ENCODE measurements around the gene SAMD13. TPM values are rescaled to one million over a fixed set of nuclear protein-coding genes. Genes with fewer than 3 reads are reported as not detected.

Gene SAMD13
- total RNA-seq, 2 experiments from 2014 or later: 0.38 to 0.48 TPM

- POLR2A ChIA-PET: no interaction called here
- Mint-ChIP-seq H3K9me3 (peaks cover 12% of the 10 kb centered on the region), H3K27ac (no peak overlapping the region), H3K4me3 (no peak overlapping the region), H3K36me3 (peaks cover 11% of the 10 kb centered on the region), H3K27me3 (peaks cover 2% of the 10 kb centered on the region), H3K4me1 (ENCODE audit: low read depth) (peaks cover 14% of the 10 kb centered on the region)
- CTCF ChIA-PET: interaction anchor here (0.7 kb wide), 1 partner anchor 126 kb away, joined by 3 read pairs; no protein-coding TSS in a partner anchor
- no peak for DNase-seq
- intact Hi-C loops (cut with micrococcal nuclease): no loop called here
Observed at GRCh38 chr1:84307398-84307797, 5.9 kb downstream of the SAMD13 start.

GRCh38 chr1:84311296-84311695, 9.8 kb downstream of the SAMD13 start:
- peaks cover 13% of the 10 kb centered on the region for H3K9me3 Mint-ChIP-seq
- no peak overlapping the region for H3K4me3 Mint-ChIP-seq
- no peaks in the 10 kb centered on the region for H3K4me1 Mint-ChIP-seq (ENCODE audit: low read depth)
- H3K36me3 Mint-ChIP-seq: peaks cover 11% of the 10 kb centered on the region
- intact Hi-C loops (cut with micrococcal nuclease): no loop called here
- ChIA-PET POLR2A (no interaction called here), CTCF (no interaction called here)
- no peak for DNase-seq
- peaks cover 3% of the 10 kb centered on the region for H3K27me3 Mint-ChIP-seq
- H3K27ac Mint-ChIP-seq: no peak overlapping the region

- no peak for DNase-seq
- no peaks in the 10 kb centered on the region for H3K36me3 Mint-ChIP-seq
- no peak overlapping the region for H3K27ac Mint-ChIP-seq
- peaks cover 3% of the 10 kb centered on the region for H3K27me3 Mint-ChIP-seq
- no peak overlapping the region for H3K4me3 Mint-ChIP-seq
- ChIA-PET CTCF (no interaction called here), POLR2A (no interaction called here)
- peaks cover 2% of the 10 kb centered on the region for H3K9me3 Mint-ChIP-seq
- intact Hi-C loops (cut with micrococcal nuclease): no loop called here
- H3K4me1 Mint-ChIP-seq (ENCODE audit: low read depth): no peaks in the 10 kb centered on the region
Observed at GRCh38 chr1:84319662-84320061, 18.2 kb downstream of the SAMD13 start.

- H3K9me3 Mint-ChIP-seq: no peaks in the 10 kb centered on the region
- ChIA-PET POLR2A (no interaction called here), CTCF (no interaction called here)
- no peak overlapping the region for H3K4me3 Mint-ChIP-seq
- DNase-seq: no peak
- peaks cover 4% of the 10 kb centered on the region for H3K27me3 Mint-ChIP-seq
- H3K4me1 Mint-ChIP-seq (ENCODE audit: low read depth): no peaks in the 10 kb centered on the region
- intact Hi-C loops (cut with micrococcal nuclease): no loop called here
- H3K36me3 Mint-ChIP-seq: no peaks in the 10 kb centered on the region
- H3K27ac Mint-ChIP-seq: no peak overlapping the region
Observed at GRCh38 chr1:84327830-84328229, 26.3 kb downstream of the SAMD13 start.

- ChIA-PET POLR2A (no interaction called here), CTCF (no interaction called here)
- H3K36me3 Mint-ChIP-seq: no peaks in the 10 kb centered on the region
- intact Hi-C loops (cut with micrococcal nuclease): no loop called here
- no peaks in the 10 kb centered on the region for H3K27me3 Mint-ChIP-seq
- H3K4me3 Mint-ChIP-seq: no peak overlapping the region
- no peak for DNase-seq
- peaks cover 3% of the 10 kb centered on the region for H3K9me3 Mint-ChIP-seq
- H3K4me1 Mint-ChIP-seq (ENCODE audit: low read depth): no peaks in the 10 kb centered on the region
- H3K27ac Mint-ChIP-seq: no peak overlapping the region
Observed at GRCh38 chr1:84330125-84330984, 28.8 kb downstream of the SAMD13 start.

GRCh38 chr1:84339503-84339902, 38.0 kb downstream of the SAMD13 start:
- Mint-ChIP-seq H3K9me3 (peaks cover 25% of the 10 kb centered on the region), H3K4me3 (no peak overlapping the region), H3K27ac (no peak overlapping the region), H3K27me3 (peaks cover 9% of the 10 kb centered on the region), H3K4me1 (ENCODE audit: low read depth) (no peaks in the 10 kb centered on the region), H3K36me3 (peaks cover 16% of the 10 kb centered on the region)
- DNase-seq: no peak
- intact Hi-C loops (cut with micrococcal nuclease): no loop called here
- POLR2A ChIA-PET: no interaction called here
- CTCF ChIA-PET: no interaction called here

- no peaks in the 10 kb centered on the region for H3K27me3 Mint-ChIP-seq
- POLR2A ChIA-PET: no interaction called here
- H3K9me3 Mint-ChIP-seq: no peaks in the 10 kb centered on the region
- H3K36me3 Mint-ChIP-seq: no peaks in the 10 kb centered on the region
- DNase-seq: no peak
- H3K27ac Mint-ChIP-seq: no peak overlapping the region
- intact Hi-C loops (cut with micrococcal nuclease): no loop called here
- CTCF ChIA-PET: no interaction called here
- no peaks in the 10 kb centered on the region for H3K4me1 Mint-ChIP-seq (ENCODE audit: low read depth)
- H3K4me3 Mint-ChIP-seq: no peak overlapping the region
Observed at GRCh38 chr1:84344286-84344685, 42.8 kb downstream of the SAMD13 start.

GRCh38 chr1:84345220-84345619, 43.7 kb downstream of the SAMD13 start:
- H3K4me3 Mint-ChIP-seq: no peak overlapping the region
- H3K9me3 Mint-ChIP-seq: no peaks in the 10 kb centered on the region
- no peaks in the 10 kb centered on the region for H3K4me1 Mint-ChIP-seq (ENCODE audit: low read depth)
- POLR2A ChIA-PET: no interaction called here
- intact Hi-C loops (cut with micrococcal nuclease): no loop called here
- H3K27me3 Mint-ChIP-seq: no peaks in the 10 kb centered on the region
- DNase-seq: no peak
- CTCF ChIA-PET: no interaction called here
- no peak overlapping the region for H3K27ac Mint-ChIP-seq
- H3K36me3 Mint-ChIP-seq: no peaks in the 10 kb centered on the region

GRCh38 chr1:84347271-84347931, 45.9 kb downstream of the SAMD13 start:
- Mint-ChIP-seq H3K27ac (no peak overlapping the region), H3K36me3 (no peaks in the 10 kb centered on the region), H3K9me3 (no peaks in the 10 kb centered on the region), H3K4me1 (ENCODE audit: low read depth) (no peaks in the 10 kb centered on the region), H3K4me3 (no peak overlapping the region), H3K27me3 (no peaks in the 10 kb centered on the region)
- intact Hi-C loops (cut with micrococcal nuclease): no loop called here
- DNase-seq: no peak
- CTCF ChIA-PET: no interaction called here
- POLR2A ChIA-PET: no interaction called here

- Mint-ChIP-seq H3K36me3 (no peaks in the 10 kb centered on the region), H3K4me3 (no peak overlapping the region), H3K27me3 (no peaks in the 10 kb centered on the region), H3K27ac (no peak overlapping the region), H3K4me1 (ENCODE audit: low read depth) (no peaks in the 10 kb centered on the region), H3K9me3 (no peaks in the 10 kb centered on the region)
- POLR2A ChIA-PET: no interaction called here
- intact Hi-C loops (cut with micrococcal nuclease): no loop called here
- CTCF ChIA-PET: interaction anchor here (0.6 kb wide), 1 partner anchor 96 kb away, joined by 3 read pairs; no protein-coding TSS in a partner anchor
- DNase-seq: no peak
Observed at GRCh38 chr1:84347932-84348555, 46.5 kb downstream of the SAMD13 start.

- no peak overlapping the region for H3K4me3 Mint-ChIP-seq
- intact Hi-C loops (cut with micrococcal nuclease): no loop called here
- ChIA-PET CTCF (interaction anchor here (0.6 kb wide), 1 partner anchor 95 kb away, joined by 3 read pairs; no protein-coding TSS in a partner anchor), POLR2A (no interaction called here)
- no peaks in the 10 kb centered on the region for H3K27me3 Mint-ChIP-seq
- H3K4me1 Mint-ChIP-seq (ENCODE audit: low read depth): no peaks in the 10 kb centered on the region
- no peak overlapping the region for H3K27ac Mint-ChIP-seq
- no peak for DNase-seq
- H3K36me3 Mint-ChIP-seq: no peaks in the 10 kb centered on the region
- H3K9me3 Mint-ChIP-seq: no peaks in the 10 kb centered on the region
Observed at GRCh38 chr1:84348759-84349158, 47.3 kb downstream of the SAMD13 start.

- POLR2A ChIA-PET: no interaction called here
- CTCF ChIA-PET: no interaction called here
- Mint-ChIP-seq H3K27ac (no peak overlapping the region), H3K36me3 (no peaks in the 10 kb centered on the region), H3K4me1 (ENCODE audit: low read depth) (no peaks in the 10 kb centered on the region), H3K27me3 (no peaks in the 10 kb centered on the region), H3K9me3 (no peaks in the 10 kb centered on the region), H3K4me3 (no peak overlapping the region)
- no peak for DNase-seq
- intact Hi-C loops (cut with micrococcal nuclease): no loop called here
Observed at GRCh38 chr1:84350104-84350503, 48.6 kb downstream of the SAMD13 start.

Data from activated CD4-positive, alpha-beta memory T cell treated with anti-CD3 and anti-CD28 coated beads for 36 hours (primary cell).